ENCODE data around the gene TECPR2. TPM values are rescaled to one million over a fixed set of nuclear protein-coding genes. Genes with fewer than 3 reads are reported as not detected.
"Not testable (repeated sequence)": the region's sequence is repeated elsewhere in the genome, so short reads cannot be mapped to it uniquely, and the experiment has no call there.

TECPR2 gene
- polyA plus RNA-seq, 1 experiment = 12.4 TPM

GRCh38 chr14:102545461-102546265 is 182.9 kb downstream of the TECPR2 start:
- Histone ChIP-seq H3K27me3 (ENCODE audit: control insufficient read depth, insufficient read depth, low read length) (peaks cover 19% of the 10 kb centered on the region), H3K27ac (ENCODE audit: low read depth, low read length) (no peak overlapping the region), H3K4me3 (ENCODE audit: low read depth, low read length) (no peak overlapping the region), H3K9me3 (ENCODE audit: control insufficient read depth, insufficient read depth, low read length) (peaks cover 6% of the 10 kb centered on the region)
- 0 out of 2 replicates have a peak, but pooled peaks have one; percentile 22 for TF ChIP-seq CTCF (IDR thresholded peaks at IDR 0.05; ENCODE audit: low read depth, low read length)
- POLR2A ChIA-PET = no interaction called here
- peak; percentile 7 for DNase-seq (ENCODE audit: low read depth, low spot score)
- CTCF ChIA-PET = no interaction called here

GRCh38 chr14:102548616-102549240 is 186.0 kb downstream of the TECPR2 start:
- POLR2A ChIA-PET = no interaction called here

GRCh38 chr14:102550927-102551401 is 188.2 kb downstream of the TECPR2 start:
- CTCF ChIA-PET; H3K27me3 ChIP-seq (ENCODE audit: control insufficient read depth, insufficient read depth, low read length); H3K27ac ChIP-seq (ENCODE audit: low read depth, low read length); POLR2A ChIA-PET; DNase-seq (ENCODE audit: low read depth, low spot score); H3K9me3 ChIP-seq (ENCODE audit: control insufficient read depth, insufficient read depth, low read length); H3K4me3 ChIP-seq (ENCODE audit: low read depth, low read length): not testable (repeated sequence)

More at GRCh38 chr14:102548616-102549240, 186.0 kb downstream of the TECPR2 start:
- peaks cover 6% of the 10 kb centered on the region for H3K9me3 ChIP-seq (ENCODE audit: control insufficient read depth, insufficient read depth, low read length)
- CTCF ChIA-PET = interaction anchor here (2.4 kb wide), 1 partner anchor 24 kb away, joined by 10 read pairs; no protein-coding TSS in a partner anchor
- DNase-seq (ENCODE audit: low read depth, low spot score) = no peak
- no peak for TF ChIP-seq CTCF (IDR thresholded peaks at IDR 0.05; ENCODE audit: low read depth, low read length)
- peaks cover 19% of the 10 kb centered on the region for H3K27me3 ChIP-seq (ENCODE audit: control insufficient read depth, insufficient read depth, low read length)
- no peak overlapping the region for H3K27ac ChIP-seq (ENCODE audit: low read depth, low read length)
- no peak overlapping the region for H3K4me3 ChIP-seq (ENCODE audit: low read depth, low read length)

Small RNAs within 50 kb of the gene (small RNA-seq; reads per million reads assigned to genes)
- not detected for gene MIR4309 (ENCODE audit: insufficient read length, low read depth)

Other genes with a start within 250 kb of the TECPR2 start
- gene WDR20, start 223.0 kb upstream of the TECPR2 start, polyA plus RNA-seq (2011; rRNA removed) = 14.2 and 16.6 TPM in 2 replicates
- 12.6 and 14.8 TPM in 2 replicates for gene MOK, start 57.8 kb upstream of the TECPR2 start, polyA plus RNA-seq (2011; rRNA removed)
- gene ZNF839, start 43.2 kb upstream of the TECPR2 start, polyA plus RNA-seq (2011; rRNA removed) = 7.0 and 7.1 TPM in 2 replicates
- gene CINP, start 51 bp upstream of the TECPR2 start, polyA plus RNA-seq (2011; rRNA removed) = 50.8 and 58.5 TPM in 2 replicates
- gene ANKRD9, start 146.8 kb downstream of the TECPR2 start, polyA plus RNA-seq (2011; rRNA removed) = 4.0 and 5.8 TPM in 2 replicates
- gene RCOR1, start 229.7 kb downstream of the TECPR2 start, polyA plus RNA-seq (2011; rRNA removed) = 14.4 and 16.7 TPM in 2 replicates